ENCODE measurements around the gene CCDC6. TPM values are rescaled to one million over a fixed set of nuclear protein-coding genes. Genes with fewer than 3 reads are reported as not detected.

Gene CCDC6
- total RNA-seq, 4 donors from 2014 or later = 52.5 to 65.8 (median 57.7) TPM

GRCh38 chr10:59907537-59907917 is 1.2 kb upstream of the CCDC6 start:
- Histone ChIP-seq H3K27ac (peak overlapping the region; percentile 94 to 98 (median 96)), H3K4me1 (peaks cover 27 to 73% (median 41%) of the 10 kb centered on the region in 3 donors), H3K36me3 (no peaks in the 10 kb centered on the region), H3K4me3 (peak overlapping the region; percentile 87 to 96 (median 91)), H3K27me3 (no peaks in the 10 kb centered on the region), H3K9me3 (no peaks in the 10 kb centered on the region)
- WGBS, 2 donors = 17 to 20% methylated on average over 2 of the region's 2 CpGs
- intact Hi-C loops (cut with DNase I) = no loop called here
- DNase-seq = no peak
- TF ChIP-seq POLR2A (IDR thresholded peaks at IDR 0.05) = no peak
- no peak for TF ChIP-seq CTCF (IDR thresholded peaks at IDR 0.05)

- Histone ChIP-seq H3K27me3 (no peaks in the 10 kb centered on the region), H3K36me3 (no peaks in the 10 kb centered on the region), H3K4me3 (peak overlapping the region; percentile 87 to 96 (median 91)), H3K9me3 (no peaks in the 10 kb centered on the region), H3K4me1 (peaks cover 27 to 84% (median 48%) of the 10 kb centered on the region in 3 donors), H3K27ac (peak overlapping the region; percentile 94 to 98 (median 96))
- DNase-seq = no peak
- 0% methylated on average over 2 of the region's 56 CpGs; no CpG with 5 or more reads in 1 of the 2 donors for WGBS, 2 donors
- intact Hi-C loops (cut with DNase I) = no loop called here
- TF ChIP-seq CTCF (IDR thresholded peaks at IDR 0.05) = no peak
- TF ChIP-seq POLR2A (IDR thresholded peaks at IDR 0.05) = no peak
Observed at GRCh38 chr10:59905731-59906416, 482 bp downstream of the CCDC6 start.

- intact Hi-C loops (cut with DNase I) = no loop called here
- WGBS, 2 donors = 0 to 5% methylated on average over 12 to 13 of the region's 23 CpGs
- no peaks in the 10 kb centered on the region for H3K36me3 ChIP-seq
- H3K4me1 ChIP-seq = peaks cover 34 to 84% (median 52%) of the 10 kb centered on the region in 3 donors
- H3K27me3 ChIP-seq = no peaks in the 10 kb centered on the region
- no peaks in the 10 kb centered on the region for H3K9me3 ChIP-seq
- DNase-seq = no peak
- H3K27ac ChIP-seq = peak overlapping the region; percentile 94 to 98 (median 96)
- peak in 2 of 4 donors; percentile 32 to 66 for TF ChIP-seq POLR2A (IDR thresholded peaks at IDR 0.05)
- TF ChIP-seq CTCF (IDR thresholded peaks at IDR 0.05) = no peak
- peak overlapping the region; percentile 87 to 96 (median 91) for H3K4me3 ChIP-seq
Observed at GRCh38 chr10:59905066-59905730, 1.2 kb downstream of the CCDC6 start.

GRCh38 chr10:59904426-59905065 is 1.8 kb downstream of the CCDC6 start:
- Histone ChIP-seq H3K4me3 (peak overlapping the region; percentile 87 to 96 (median 91)), H3K4me1 (peaks cover 36 to 84% (median 58%) of the 10 kb centered on the region in 3 donors), H3K9me3 (no peaks in the 10 kb centered on the region), H3K36me3 (no peaks in the 10 kb centered on the region), H3K27me3 (no peaks in the 10 kb centered on the region), H3K27ac (peak overlapping the region; percentile 94 to 98 (median 96))
- DNase-seq = no peak
- TF ChIP-seq POLR2A (IDR thresholded peaks at IDR 0.05) = no peak
- TF ChIP-seq CTCF (IDR thresholded peaks at IDR 0.05) = no peak
- WGBS, 2 donors = 36 to 42% methylated on average over 7 of the region's 7 CpGs
- intact Hi-C loops (cut with DNase I) = no loop called here

DNA sequence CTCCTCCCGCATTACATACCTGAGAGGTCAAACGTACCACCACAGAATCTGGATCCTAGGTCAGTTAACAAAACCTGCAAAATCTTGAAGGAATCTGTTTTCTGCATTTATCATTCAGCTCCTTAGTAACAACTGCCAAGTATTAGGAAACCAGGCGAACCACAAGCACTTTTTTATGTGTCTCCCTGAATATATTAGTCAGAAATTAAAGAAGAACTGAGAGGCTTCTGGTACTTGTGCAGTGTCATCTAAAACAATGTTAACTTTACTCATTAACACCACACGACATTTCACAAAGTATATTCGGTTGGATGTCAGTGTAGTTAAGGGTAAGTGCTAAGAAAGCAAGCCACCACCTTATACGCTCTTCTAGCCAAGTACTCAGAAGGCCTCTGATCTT is 2.5 kb downstream of the CCDC6 start:
- WGBS, 2 donors = 21 to 23% methylated on average over 6 of the region's 6 CpGs
- H3K4me1 ChIP-seq = peaks cover 36 to 84% (median 62%) of the 10 kb centered on the region in 3 donors
- TF ChIP-seq CTCF (IDR thresholded peaks at IDR 0.05) (no peak), POLR2A (IDR thresholded peaks at IDR 0.05) (no peak)
- peak overlapping the region; percentile 94 to 98 (median 96) for H3K27ac ChIP-seq
- no peak for DNase-seq
- H3K27me3 ChIP-seq = no peaks in the 10 kb centered on the region
- H3K36me3 ChIP-seq = no peaks in the 10 kb centered on the region
- H3K9me3 ChIP-seq = no peaks in the 10 kb centered on the region
- intact Hi-C loops (cut with DNase I) = no loop called here
- H3K4me3 ChIP-seq = peak overlapping the region in 3 of 4 donors; percentile 87 to 96 (median 87)
